ENCODE data around the gene DMAP1. TPM values are rescaled to one million over a fixed set of nuclear protein-coding genes. Genes with fewer than 3 reads are reported as not detected.

DMAP1 gene
- total RNA-seq, 2 donors from 2014 or later, result 49.1 to 53.8 TPM

DNA sequence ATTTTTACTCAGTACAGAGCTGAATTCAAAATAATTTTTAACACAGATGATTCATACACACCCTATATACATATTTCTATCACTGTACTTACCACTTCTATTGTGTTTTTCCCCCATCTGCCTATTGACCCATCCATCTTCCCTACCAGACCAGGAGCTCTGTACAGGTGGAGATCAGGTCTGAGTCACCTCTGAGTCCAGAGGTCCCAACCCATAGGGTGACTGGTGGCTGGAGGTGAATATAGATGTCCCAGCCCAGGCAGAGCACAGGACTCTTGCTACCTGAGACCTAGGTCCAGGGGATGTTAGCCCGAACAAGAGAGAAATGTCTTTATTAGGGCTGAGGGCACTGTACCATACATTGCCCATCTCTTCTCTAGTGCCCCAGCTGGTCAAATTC is 54.8 kb downstream of the DMAP1 start:
- no peaks in the 10 kb centered on the region for H3K27me3 ChIP-seq (ENCODE audit: control insufficient read depth, insufficient read depth, low read length, poor library complexity, severe bottlenecking)
- H3K4me1 ChIP-seq (ENCODE audit: control insufficient read depth, insufficient read depth, low read length), result peaks cover 6% of the 10 kb centered on the region
- TF ChIP-seq, protein P1, sequence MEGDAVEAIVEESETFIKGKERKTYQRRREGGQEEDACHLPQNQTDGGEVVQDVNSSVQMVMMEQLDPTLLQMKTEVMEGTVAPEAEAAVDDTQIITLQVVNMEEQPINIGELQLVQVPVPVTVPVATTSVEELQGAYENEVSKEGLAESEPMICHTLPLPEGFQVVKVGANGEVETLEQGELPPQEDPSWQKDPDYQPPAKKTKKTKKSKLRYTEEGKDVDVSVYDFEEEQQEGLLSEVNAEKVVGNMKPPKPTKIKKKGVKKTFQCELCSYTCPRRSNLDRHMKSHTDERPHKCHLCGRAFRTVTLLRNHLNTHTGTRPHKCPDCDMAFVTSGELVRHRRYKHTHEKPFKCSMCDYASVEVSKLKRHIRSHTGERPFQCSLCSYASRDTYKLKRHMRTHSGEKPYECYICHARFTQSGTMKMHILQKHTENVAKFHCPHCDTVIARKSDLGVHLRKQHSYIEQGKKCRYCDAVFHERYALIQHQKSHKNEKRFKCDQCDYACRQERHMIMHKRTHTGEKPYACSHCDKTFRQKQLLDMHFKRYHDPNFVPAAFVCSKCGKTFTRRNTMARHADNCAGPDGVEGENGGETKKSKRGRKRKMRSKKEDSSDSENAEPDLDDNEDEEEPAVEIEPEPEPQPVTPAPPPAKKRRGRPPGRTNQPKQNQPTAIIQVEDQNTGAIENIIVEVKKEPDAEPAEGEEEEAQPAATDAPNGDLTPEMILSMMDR (conservative IDR thresholded peaks at IDR 0.05), result no peak
- Mint-ChIP-seq H3K27ac (no peak overlapping the region), H3K4me1 (peaks cover 30% of the 10 kb centered on the region), H3K9me3 (no peaks in the 10 kb centered on the region), H3K36me3 (ENCODE audit: low read depth) (peaks cover 3% of the 10 kb centered on the region), H3K27me3 (ENCODE audit: insufficient read depth) (no peaks in the 10 kb centered on the region), H3K4me3 (no peak overlapping the region)
- H3K9ac ChIP-seq (ENCODE audit: extremely low read depth, low read length, poor library complexity, severe bottlenecking), result no peak overlapping the region
- H3K9me3 ChIP-seq (ENCODE audit: control insufficient read depth, low read length), result no peaks in the 10 kb centered on the region
- 94% methylated on average over 1 of the region's 1 CpG; no CpG with 5 or more reads in 1 of the 2 experiments for WGBS, 2 experiments (ENCODE audit: insufficient coverage in 1 of 2, insufficient read length in 1 of 2)
- DNase-seq, result no peak
- H3K4me3 ChIP-seq (ENCODE audit: low read length), result no peak overlapping the region
- peaks cover 2% of the 10 kb centered on the region for H3K36me3 ChIP-seq (ENCODE audit: control insufficient read depth, insufficient read depth, low read length)
- H3K27ac ChIP-seq (ENCODE audit: low read depth, low read length), result no peak overlapping the region

Other genes with a start within 250 kb of the DMAP1 start
- 10 to 100 TPM; 28.5 to 31.3 TPM for gene DPH2, start 243.5 kb upstream of the DMAP1 start, total RNA-seq
- 100 to 1,000 TPM; 108 to 116 TPM for gene ATP6V0B, start 238.5 kb upstream of the DMAP1 start, total RNA-seq
- gene B4GALT2, start 234.3 kb upstream of the DMAP1 start, total RNA-seq, result 10 to 100 TPM; 62.7 to 72.7 TPM
- gene CCDC24, start 221.9 kb upstream of the DMAP1 start, total RNA-seq, result 10 to 100 TPM; 26.6 to 31.1 TPM
- 10 to 100 TPM in 1 of 2 donors, 1 to 10 TPM in 1; 5.7 to 11.4 TPM for gene SLC6A9, start 182.0 kb upstream of the DMAP1 start, total RNA-seq
- not detected for gene KLF17, start 94.7 kb upstream of the DMAP1 start, total RNA-seq
- gene KLF18, start 71.8 kb upstream of the DMAP1 start, total RNA-seq, result not detected
- gene ERI3, start 141.8 kb downstream of the DMAP1 start, total RNA-seq, result 10 to 100 TPM; 71.9 to 92.1 TPM
- gene RNF220, start 191.8 kb downstream of the DMAP1 start, total RNA-seq, result 10 to 100 TPM; 94.6 to 95.5 TPM

Measured in endodermal cell (in vitro differentiated cells).